Ectodermal cell (in vitro differentiated cells): ENCODE results near the gene COBLL1.
"Not testable (repeated sequence)": the region's sequence is repeated elsewhere in the genome, so short reads cannot be mapped to it uniquely, and the experiment has no call there.

ENCODE experiments used
- H3K27ac ChIP-seq: 2 replicates; pipeline ENCODE4 v1.7.0; 2013; ENCODE audit warnings: mild to moderate bottlenecking, low read depth, low read length; ENCODE audit not compliant: insufficient read depth, poor library complexity, severe bottlenecking
- H3K27me3 ChIP-seq: 2 replicates; pipeline ENCODE4 v1.7.0; 2013; ENCODE audit warnings: mild to moderate bottlenecking, low read length; ENCODE audit not compliant: insufficient read depth, control insufficient read depth, poor library complexity, severe bottlenecking
- H3K36me3 ChIP-seq: one replicate; pipeline ENCODE4 v1.7.0; 2013; ENCODE audit warnings: low read length; ENCODE audit not compliant: control insufficient read depth, insufficient read depth
- H3K4me1 ChIP-seq: one replicate; pipeline ENCODE4 v1.7.0; 2013; ENCODE audit warnings: low read length; ENCODE audit not compliant: control insufficient read depth, insufficient read depth
- H3K4me3 ChIP-seq: 2 replicates; pipeline ENCODE4 v1.7.0; 2013; ENCODE audit warnings: low read depth, low read length, control low read depth; ENCODE audit not compliant: insufficient read depth
- H3K9me3 ChIP-seq: 2 replicates; pipeline ENCODE4 v1.7.0; 2013; ENCODE audit warnings: mild to moderate bottlenecking, low read length, moderate library complexity; ENCODE audit not compliant: control insufficient read depth
- WGBS, 2 experiments: methylation state at CpG; one replicate each; pipeline ENCODE4 v1.1.7; 2013; ENCODE audit warnings: missing lambda C conversion rate in 2 of 2; 5-methylcytosine and 5-hydroxymethylcytosine counted together

The COBLL1 gene

GRCh38 chr2:164859906-164860693 is 18.5 kb upstream of the COBLL1 start:
- H3K27me3 ChIP-seq, H3K4me1 ChIP-seq, H3K4me3 ChIP-seq, H3K9me3 ChIP-seq, H3K27ac ChIP-seq, H3K36me3 ChIP-seq: not testable (repeated sequence)
- WGBS, 2 experiments: 85 to 90% methylated on average over 4 of the region's 4 CpGs

GRCh38 chr2:164859251-164859818 is 17.7 kb upstream of the COBLL1 start:
- H3K27ac ChIP-seq: no peak overlapping the region
- WGBS, 2 experiments: 83 to 85% methylated on average over 2 of the region's 2 CpGs
- no peak overlapping the region for H3K4me3 ChIP-seq
- no peaks in the 10 kb centered on the region for H3K27me3 ChIP-seq
- no peaks in the 10 kb centered on the region for H3K36me3 ChIP-seq
- no peaks in the 10 kb centered on the region for H3K4me1 ChIP-seq
- no peaks in the 10 kb centered on the region for H3K9me3 ChIP-seq

GRCh38 chr2:164852086-164852485 is 10.5 kb upstream of the COBLL1 start:
- 82 to 96% methylated on average over 4 of the region's 4 CpGs for WGBS, 2 experiments
- no peaks in the 10 kb centered on the region for H3K27me3 ChIP-seq
- no peak overlapping the region for H3K4me3 ChIP-seq
- H3K36me3 ChIP-seq: no peaks in the 10 kb centered on the region
- no peaks in the 10 kb centered on the region for H3K9me3 ChIP-seq
- no peak overlapping the region for H3K27ac ChIP-seq
- no peaks in the 10 kb centered on the region for H3K4me1 ChIP-seq

- no peaks in the 10 kb centered on the region for H3K9me3 ChIP-seq
- H3K4me3 ChIP-seq: no peak overlapping the region
- no peaks in the 10 kb centered on the region for H3K27me3 ChIP-seq
- H3K27ac ChIP-seq: no peak overlapping the region
- H3K4me1 ChIP-seq: no peaks in the 10 kb centered on the region
- no peaks in the 10 kb centered on the region for H3K36me3 ChIP-seq
- WGBS, 2 experiments: 91 to 93% methylated on average over 3 to 4 of the region's 4 CpGs
These were observed 8.6 kb upstream of the COBLL1 start for GRCh38 chr2:164850235-164850634.

GRCh38 chr2:164849506-164849905 is 7.9 kb upstream of the COBLL1 start:
- Histone ChIP-seq H3K27me3 (no peaks in the 10 kb centered on the region), H3K36me3 (no peaks in the 10 kb centered on the region), H3K4me3 (no peak overlapping the region), H3K4me1 (no peaks in the 10 kb centered on the region), H3K27ac (no peak overlapping the region), H3K9me3 (no peaks in the 10 kb centered on the region)
- 100% methylated on average over 1 of the region's 1 CpG; no CpG with 5 or more reads in 1 of the 2 experiments for WGBS, 2 experiments

GRCh38 chr2:164847981-164848741 is 6.5 kb upstream of the COBLL1 start:
- whole genome bisulfite sequencing, 2 experiments: 88 to 93% methylated on average over 1 of the region's 2 CpGs
- peaks cover 2% of the 10 kb centered on the region for H3K27me3 ChIP-seq

GRCh38 chr2:164847291-164847690 is 5.7 kb upstream of the COBLL1 start:
- no peak overlapping the region for H3K27ac ChIP-seq
- no peaks in the 10 kb centered on the region for H3K36me3 ChIP-seq
- no peaks in the 10 kb centered on the region for H3K9me3 ChIP-seq
- no peak overlapping the region for H3K4me3 ChIP-seq
- no peaks in the 10 kb centered on the region for H3K4me1 ChIP-seq
- 93 to 97% methylated on average over 2 to 4 of the region's 4 CpGs for WGBS, 2 experiments
- H3K27me3 ChIP-seq: peaks cover 10% of the 10 kb centered on the region

More at GRCh38 chr2:164847981-164848741, 6.5 kb upstream of the COBLL1 start:
- Histone ChIP-seq H3K9me3 (no peaks in the 10 kb centered on the region), H3K36me3 (no peaks in the 10 kb centered on the region), H3K4me1 (no peaks in the 10 kb centered on the region), H3K4me3 (no peak overlapping the region), H3K27ac (no peak overlapping the region)

- Histone ChIP-seq H3K9me3 (no peaks in the 10 kb centered on the region), H3K36me3 (no peaks in the 10 kb centered on the region), H3K27me3 (peaks cover 12% of the 10 kb centered on the region), H3K4me1 (no peaks in the 10 kb centered on the region), H3K27ac (no peak overlapping the region), H3K4me3 (no peak overlapping the region)
- no CpG with 5 or more reads among the region's 2 CpGs for WGBS, 2 experiments
These were observed 4.7 kb upstream of the COBLL1 start for GRCh38 chr2:164846276-164846675.

GRCh38 chr2:164843346-164843911 is 1.8 kb upstream of the COBLL1 start:
- Histone ChIP-seq H3K4me3 (no peak overlapping the region), H3K9me3 (no peaks in the 10 kb centered on the region), H3K36me3 (no peaks in the 10 kb centered on the region), H3K27me3 (peaks cover 38% of the 10 kb centered on the region), H3K4me1 (peaks cover 6% of the 10 kb centered on the region), H3K27ac (no peak overlapping the region)
- 100% methylated on average over 1 of the region's 1 CpG for WGBS, 2 experiments

GRCh38 chr2:164842624-164842966 is 972 bp upstream of the COBLL1 start:
- no peaks in the 10 kb centered on the region for H3K9me3 ChIP-seq
- peaks cover 6% of the 10 kb centered on the region for H3K4me1 ChIP-seq
- no peak overlapping the region for H3K4me3 ChIP-seq
- H3K27ac ChIP-seq: no peak overlapping the region
- peaks cover 38% of the 10 kb centered on the region for H3K27me3 ChIP-seq
- H3K36me3 ChIP-seq: no peaks in the 10 kb centered on the region
- WGBS, 2 experiments: 84 to 86% methylated on average over 7 to 8 of the region's 8 CpGs
